GM12892 (cell line): ENCODE measurements around the gene OVCH2.

Experiments
- POLR2A ChIP-seq: IDR thresholded peaks from 2 replicates; pipeline ENCODE4 v1.6.1; 2011; ENCODE audit warnings: low read depth, low read length, control low read depth
- POLR2AphosphoS5 ChIP-seq: IDR thresholded peaks from 2 replicates; pipeline ENCODE4 v1.6.1; 2011; ENCODE audit warnings: low read depth, low read length, control low read depth
- TAF1 ChIP-seq: IDR thresholded peaks from 2 replicates; pipeline ENCODE4 v1.6.1; 2011; ENCODE audit warnings: low read depth, mild to moderate bottlenecking, control low read depth, low read length, borderline replicate concordance

DNA sequence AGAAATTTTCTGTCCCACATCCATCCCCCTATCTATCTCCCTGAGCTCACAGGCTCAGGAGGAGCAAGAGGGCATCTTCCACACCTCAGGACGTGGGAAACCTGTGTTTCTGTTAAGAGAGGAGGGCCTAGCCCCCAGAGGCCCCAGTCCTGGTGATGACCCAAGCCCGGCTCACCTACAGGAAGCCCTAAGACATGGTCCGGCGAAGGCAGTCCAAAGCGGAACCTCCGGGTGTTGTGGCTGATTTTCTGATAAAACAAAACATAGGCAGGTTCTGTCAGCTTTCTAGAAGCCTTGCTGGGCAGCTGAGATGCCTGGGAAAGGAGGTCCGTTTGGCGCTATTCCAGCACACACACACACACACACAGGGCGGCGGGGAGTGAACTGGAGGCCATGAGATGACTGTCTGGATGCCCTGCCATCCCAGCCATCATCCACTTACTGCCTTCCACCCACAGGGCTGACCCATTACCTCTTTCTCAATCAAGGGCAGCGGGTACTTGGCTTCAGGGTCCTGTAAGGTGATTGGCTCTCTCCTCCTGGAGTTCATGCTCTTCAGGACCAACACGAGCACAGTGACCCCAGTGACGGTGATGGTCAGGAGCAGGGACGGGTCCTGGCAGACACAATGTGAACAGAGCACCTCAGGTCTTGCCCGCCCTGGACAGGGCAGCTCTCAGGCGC lies 33.9 kb downstream of the OVCH2 start:
- no peak for TF ChIP-seq POLR2A
- TF ChIP-seq TAF1, result no peak
- TF ChIP-seq POLR2AphosphoS5, result no peak
